SKM-1 treated with dmso at 0.1 percent for 144 hours (cell line): ENCODE results near the gene WDR31.
"Not testable (repeated sequence)": the region's sequence is repeated elsewhere in the genome, so short reads cannot be mapped to it uniquely, and the experiment has no call there.

Source experiments
- DNase-seq: peaks from one replicate; lab custom pipeline; 2025; ENCODE audit not compliant: unreplicated experiment; lab: John Stamatoyannopoulos, UW

Gene WDR31

GRCh38 chr9:113298924-113299770 is 40.9 kb downstream of the WDR31 start:
- no peak for DNase-seq

GRCh38 chr9:113298311-113298710 is 41.8 kb downstream of the WDR31 start:
- no peak for DNase-seq

- DNase-seq: no peak
Observed at GRCh38 chr9:113296796-113297558, 43.1 kb downstream of the WDR31 start.

- not testable (repeated sequence) for DNase-seq
Observed at GRCh38 chr9:113296247-113296646, 43.8 kb downstream of the WDR31 start.

- no peak for DNase-seq
Observed at GRCh38 chr9:113293285-113293878, 46.7 kb downstream of the WDR31 start.

- no peak for DNase-seq
Observed at GRCh38 chr9:113290052-113290607, 49.9 kb downstream of the WDR31 start.

- DNase-seq: no peak
Observed at GRCh38 chr9:113289091-113289490, 51.0 kb downstream of the WDR31 start.

GRCh38 chr9:113281356-113281755 is 58.7 kb downstream of the WDR31 start:
- DNase-seq: no peak

GRCh38 chr9:113278840-113279239 is 61.2 kb downstream of the WDR31 start:
- no peak for DNase-seq

GRCh38 chr9:113275157-113276131 is 64.6 kb downstream of the WDR31 start, which contains the start of the genes CDC26 and PRPF4:
Gene CDC26 (minus strand): TSS chr9:113275572. CDS start chr9:113272507, 3,065 bp downstream.
Gene PRPF4 (plus strand): TSS chr9:113275658. CDS start chr9:113275744, 86 bp downstream.
- DNase-seq: peak; percentile 75

- peak; percentile 42 for DNase-seq
Observed at GRCh38 chr9:113274474-113275156, 65.5 kb downstream of the WDR31 start.

GRCh38 chr9:113269871-113270270 is 70.2 kb downstream of the WDR31 start:
- no peak for DNase-seq

- no peak for DNase-seq
Observed at GRCh38 chr9:113269355-113269754, 70.7 kb downstream of the WDR31 start.

- no peak for DNase-seq
Observed at GRCh38 chr9:113267911-113268566, 72.0 kb downstream of the WDR31 start.

- no peak for DNase-seq
Observed at GRCh38 chr9:113266174-113266573, 73.9 kb downstream of the WDR31 start.
